ENCODE data around the gene DYSF. TPM values are rescaled to one million over a fixed set of nuclear protein-coding genes. Genes with fewer than 3 reads are reported as not detected.
"Not testable (repeated sequence)": the region's sequence is repeated elsewhere in the genome, so short reads cannot be mapped to it uniquely, and the experiment has no call there.

Gene DYSF
- total RNA-seq, 4 donors from 2014 or later: 1.7 to 5.0 (median 2.6) TPM

GRCh38 chr2:71646028-71646427, 192.7 kb downstream of the DYSF start:
- DNase-seq (ENCODE audit: low spot score in 2 of 2): no peak
- TF ChIP-seq POLR2A (IDR thresholded peaks at IDR 0.05) (no peak), EP300 (IDR thresholded peaks at IDR 0.05) (no peak), CTCF (IDR thresholded peaks at IDR 0.05) (no peak), POLR2AphosphoS5 (IDR thresholded peaks at IDR 0.05) (no peak)
- H3K4me3 ChIP-seq: no peak overlapping the region
- no peaks in the 10 kb centered on the region for H3K36me3 ChIP-seq
- H3K9me3 ChIP-seq: no peaks in the 10 kb centered on the region
- H3K27me3 ChIP-seq: no peaks in the 10 kb centered on the region
- no peak overlapping the region for H3K27ac ChIP-seq
- WGBS: 23% methylated on average over 2 of the region's 4 CpGs
- H3K4me1 ChIP-seq: peaks cover 25% of the 10 kb centered on the region

- Histone ChIP-seq H3K4me3 (no peak overlapping the region), H3K27ac (no peak overlapping the region), H3K27me3 (no peaks in the 10 kb centered on the region), H3K36me3 (no peaks in the 10 kb centered on the region), H3K9me3 (no peaks in the 10 kb centered on the region), H3K4me1 (peaks cover 25% of the 10 kb centered on the region)
- DNase-seq (ENCODE audit: low spot score in 2 of 2): no peak
- 81% methylated on average over 1 of the region's 1 CpG for WGBS
- no peak for TF ChIP-seq CTCF (IDR thresholded peaks at IDR 0.05)
- no peak for TF ChIP-seq EP300 (IDR thresholded peaks at IDR 0.05)
- TF ChIP-seq POLR2A (IDR thresholded peaks at IDR 0.05): no peak
- no peak for TF ChIP-seq POLR2AphosphoS5 (IDR thresholded peaks at IDR 0.05)
These were observed 194.0 kb downstream of the DYSF start for GRCh38 chr2:71647356-71647755.

GRCh38 chr2:71655498-71655897, 202.1 kb downstream of the DYSF start:
- 82% methylated on average over 2 of the region's 2 CpGs for WGBS
- no peaks in the 10 kb centered on the region for H3K36me3 ChIP-seq
- no peak overlapping the region for H3K27ac ChIP-seq
- no peaks in the 10 kb centered on the region for H3K27me3 ChIP-seq
- no peak for DNase-seq (ENCODE audit: low spot score in 2 of 2)
- H3K4me1 ChIP-seq: no peaks in the 10 kb centered on the region
- TF ChIP-seq EP300 (IDR thresholded peaks at IDR 0.05): no peak
- no peak for TF ChIP-seq CTCF (IDR thresholded peaks at IDR 0.05)
- no peak for TF ChIP-seq POLR2AphosphoS5 (IDR thresholded peaks at IDR 0.05)
- TF ChIP-seq POLR2A (IDR thresholded peaks at IDR 0.05): no peak
- no peak overlapping the region for H3K4me3 ChIP-seq
- peaks cover 7% of the 10 kb centered on the region for H3K9me3 ChIP-seq

- not testable (repeated sequence) for H3K36me3 ChIP-seq; H3K27me3 ChIP-seq; H3K4me3 ChIP-seq; H3K27ac ChIP-seq; DNase-seq (ENCODE audit: low spot score in 2 of 2); H3K9me3 ChIP-seq; H3K4me1 ChIP-seq
- WGBS: 57% methylated on average over 2 of the region's 2 CpGs
These were observed 204.9 kb downstream of the DYSF start for GRCh38 chr2:71658256-71658655.

GRCh38 chr2:71658771-71659170, 205.4 kb downstream of the DYSF start:
- H3K4me1 ChIP-seq: no peaks in the 10 kb centered on the region
- TF ChIP-seq EP300 (IDR thresholded peaks at IDR 0.05): no peak
- no peak for TF ChIP-seq POLR2AphosphoS5 (IDR thresholded peaks at IDR 0.05)
- no peak for TF ChIP-seq POLR2A (IDR thresholded peaks at IDR 0.05)
- no peak for TF ChIP-seq CTCF (IDR thresholded peaks at IDR 0.05)
- peaks cover 7% of the 10 kb centered on the region for H3K9me3 ChIP-seq
- no peaks in the 10 kb centered on the region for H3K36me3 ChIP-seq
- no peaks in the 10 kb centered on the region for H3K27me3 ChIP-seq
- H3K4me3 ChIP-seq: no peak overlapping the region
- H3K27ac ChIP-seq: no peak overlapping the region
- no peak for DNase-seq (ENCODE audit: low spot score in 2 of 2)
- 94% methylated on average over 3 of the region's 3 CpGs for WGBS

- WGBS: 61% methylated on average over 2 of the region's 5 CpGs
- TF ChIP-seq CTCF (IDR thresholded peaks at IDR 0.05) (no peak), EP300 (IDR thresholded peaks at IDR 0.05) (no peak), POLR2AphosphoS5 (IDR thresholded peaks at IDR 0.05) (no peak), POLR2A (IDR thresholded peaks at IDR 0.05) (no peak)
- Histone ChIP-seq H3K9me3 (peaks cover 7% of the 10 kb centered on the region), H3K27me3 (no peaks in the 10 kb centered on the region), H3K4me1 (no peaks in the 10 kb centered on the region), H3K27ac (no peak overlapping the region), H3K4me3 (no peak overlapping the region), H3K36me3 (no peaks in the 10 kb centered on the region)
- peak in 1 of 2 donors; percentile 28 for DNase-seq (ENCODE audit: low spot score in 2 of 2)
These were observed 206.6 kb downstream of the DYSF start for GRCh38 chr2:71659868-71660518.
